Measurements from ENCODE around the gene EHBP1.

Gene EHBP1

GRCh38 chr2:62705007-62705829 is at the start of gene EHBP1:
Gene EHBP1, plus strand, starts transcription at chr2:62705713. Its CDS starts 1,479 bp downstream, at chr2:62707192.
- peak; percentile 100 for DNase-seq

GRCh38 chr2:62657783-62658182 is 47.7 kb upstream of the EHBP1 start:
- no peak for DNase-seq

- no peak for DNase-seq
Observed at GRCh38 chr2:62658891-62659290, 46.6 kb upstream of the EHBP1 start.

GRCh38 chr2:62660087-62660486 is 45.4 kb upstream of the EHBP1 start:
- no peak for DNase-seq

GRCh38 chr2:62660582-62661262 is 44.8 kb upstream of the EHBP1 start:
- peak; percentile 49 for DNase-seq

GRCh38 chr2:62661263-62661635 is 44.3 kb upstream of the EHBP1 start:
- no peak for DNase-seq

- DNase-seq: no peak
Observed at GRCh38 chr2:62662131-62662530, 43.4 kb upstream of the EHBP1 start.

GRCh38 chr2:62662554-62662953 is 43.0 kb upstream of the EHBP1 start:
- DNase-seq: no peak

- peak; percentile 73 for DNase-seq
Observed at GRCh38 chr2:62663411-62663810, 42.1 kb upstream of the EHBP1 start.

GRCh38 chr2:62663920-62664795 is 41.4 kb upstream of the EHBP1 start:
- DNase-seq: peak; percentile 51

- no peak for DNase-seq
Observed at GRCh38 chr2:62665446-62665845, 40.1 kb upstream of the EHBP1 start.

- DNase-seq: no peak
Observed at GRCh38 chr2:62669180-62669579, 36.3 kb upstream of the EHBP1 start.

GRCh38 chr2:62672601-62673000 is 32.9 kb upstream of the EHBP1 start:
- DNase-seq: peak; percentile 59

- DNase-seq: no peak
Observed at GRCh38 chr2:62675062-62675461, 30.5 kb upstream of the EHBP1 start.

- no peak for DNase-seq
Observed at GRCh38 chr2:62685256-62685655, 20.3 kb upstream of the EHBP1 start.

GRCh38 chr2:62686012-62686685 is 19.4 kb upstream of the EHBP1 start:
- DNase-seq: peak; percentile 83

- no peak for DNase-seq
Observed at GRCh38 chr2:62687636-62688035, 17.9 kb upstream of the EHBP1 start.

- DNase-seq: no peak
Observed at GRCh38 chr2:62688771-62689170, 16.7 kb upstream of the EHBP1 start.

- no peak for DNase-seq
Observed at GRCh38 chr2:62691186-62691585, 14.3 kb upstream of the EHBP1 start.

- DNase-seq: no peak
Observed at GRCh38 chr2:62692225-62692624, 13.3 kb upstream of the EHBP1 start.

- no peak for DNase-seq
Observed at GRCh38 chr2:62698653-62699052, 6.9 kb upstream of the EHBP1 start.

GRCh38 chr2:62704654-62705006 is 883 bp upstream of the EHBP1 start:
- DNase-seq: no peak

Data from eye (tissue), 1 donor.